ENCODE data around the gene PLXNC1.
A peak's percentile ranks its signal among the peaks of the same experiment; 100 is the strongest.

Gene PLXNC1

DNA sequence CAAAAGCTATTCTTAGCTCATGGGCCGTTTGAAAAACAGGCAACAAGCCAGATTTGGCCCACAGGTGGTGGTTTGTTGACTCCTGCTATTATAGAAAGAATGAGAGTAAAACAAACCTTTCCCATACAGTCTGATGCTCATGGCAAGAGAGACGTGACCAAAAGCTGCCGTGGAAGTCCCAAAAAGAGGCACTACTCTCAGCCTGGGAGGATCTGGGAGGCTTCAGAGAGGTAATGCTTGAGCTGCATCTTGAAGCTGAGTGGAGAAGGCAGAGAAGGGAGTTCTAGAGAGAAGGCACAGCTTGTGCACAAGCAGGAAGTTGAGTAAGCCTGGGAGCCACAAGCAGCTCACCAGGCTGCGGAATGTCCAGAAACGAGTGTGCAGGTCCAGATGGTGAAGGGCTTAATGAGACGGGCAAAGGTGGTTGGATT, 9.6 kb downstream of the PLXNC1 start:
- DNase-seq (ENCODE audit: low read depth in 2 of 2), result no peak

DNA sequence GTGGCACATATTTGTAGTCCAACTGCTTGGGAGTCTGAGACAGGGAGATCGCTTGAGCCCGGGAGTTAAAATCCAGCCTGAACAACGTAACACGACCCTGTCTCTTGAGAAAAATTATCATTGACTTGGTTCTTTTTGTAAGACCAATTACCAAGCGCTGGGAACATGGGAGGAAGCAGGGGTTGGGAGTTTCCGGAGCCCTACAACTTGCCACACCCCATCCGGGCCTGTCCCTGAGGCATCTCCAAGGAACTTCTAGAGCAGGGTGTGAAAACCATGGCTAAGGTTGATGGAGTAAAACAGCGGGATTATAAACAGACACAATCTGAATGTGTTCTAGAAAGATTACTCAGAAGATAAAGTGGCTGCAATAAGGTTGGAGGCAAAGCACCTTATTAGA, 10.3 kb downstream of the PLXNC1 start:
- DNase-seq (ENCODE audit: low read depth in 2 of 2), result no peak

DNA sequence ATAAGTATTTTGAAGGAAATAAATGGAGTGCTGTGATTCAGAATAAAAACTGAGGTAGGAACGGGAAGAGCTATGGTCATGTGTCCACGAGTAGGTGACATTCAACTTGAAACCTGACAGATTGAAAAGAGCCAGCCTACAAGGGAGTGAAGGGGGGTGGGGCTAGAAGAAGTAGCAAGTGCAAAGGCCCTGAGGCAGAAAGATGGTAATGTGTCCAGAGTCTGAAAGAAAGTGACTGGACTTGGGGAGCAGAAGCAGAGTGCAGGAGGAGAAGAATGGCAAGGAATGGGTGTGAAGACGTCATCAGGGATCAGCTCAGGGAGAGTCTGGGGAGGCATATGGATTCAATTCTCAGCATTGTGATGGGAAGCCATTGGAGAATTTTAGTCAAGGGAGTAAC, 13.7 kb downstream of the PLXNC1 start:
- DNase-seq (ENCODE audit: low read depth in 2 of 2), result no peak

DNA sequence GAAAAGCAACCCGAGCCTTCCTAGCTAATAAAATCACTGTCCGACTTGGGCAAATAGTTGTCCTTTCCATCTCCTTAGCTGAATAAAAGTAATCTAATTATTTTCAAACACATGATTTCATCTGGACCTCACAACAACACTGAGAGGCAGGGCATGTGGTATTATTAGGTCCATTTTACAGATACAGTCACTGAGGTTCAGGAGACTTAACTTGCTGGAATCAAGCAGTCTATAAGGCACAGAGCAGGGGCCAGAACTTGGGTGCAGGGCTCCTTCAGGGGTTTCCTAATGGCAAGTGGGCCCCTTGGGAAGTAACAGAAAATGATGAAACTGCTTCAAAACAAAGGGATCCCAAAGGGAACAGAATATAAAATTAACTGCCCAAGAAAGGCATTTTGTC, 15.5 kb downstream of the PLXNC1 start:
- DNase-seq (ENCODE audit: low read depth in 2 of 2), result no peak

DNA sequence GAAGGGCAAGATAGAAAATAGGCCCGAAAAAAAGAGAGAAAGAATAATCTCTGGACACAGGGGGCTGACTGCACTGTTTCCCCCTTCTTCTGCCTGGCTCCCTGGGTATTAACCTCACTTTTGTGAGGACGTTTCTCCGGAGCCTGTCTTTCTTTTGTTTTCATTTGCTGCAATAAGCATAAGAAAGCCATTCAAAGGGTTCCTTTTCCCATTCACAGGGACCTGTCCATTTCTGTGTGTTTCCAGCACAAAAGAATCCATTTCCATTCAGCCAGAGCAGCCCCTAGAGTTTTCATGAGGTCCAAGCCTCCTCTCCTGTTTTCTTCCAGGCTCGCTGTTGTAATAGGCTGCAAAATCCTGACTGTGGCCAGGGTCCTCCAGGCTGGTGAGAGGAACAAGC, 16.8 kb downstream of the PLXNC1 start:
- no peak for DNase-seq (ENCODE audit: low read depth in 2 of 2)

DNA sequence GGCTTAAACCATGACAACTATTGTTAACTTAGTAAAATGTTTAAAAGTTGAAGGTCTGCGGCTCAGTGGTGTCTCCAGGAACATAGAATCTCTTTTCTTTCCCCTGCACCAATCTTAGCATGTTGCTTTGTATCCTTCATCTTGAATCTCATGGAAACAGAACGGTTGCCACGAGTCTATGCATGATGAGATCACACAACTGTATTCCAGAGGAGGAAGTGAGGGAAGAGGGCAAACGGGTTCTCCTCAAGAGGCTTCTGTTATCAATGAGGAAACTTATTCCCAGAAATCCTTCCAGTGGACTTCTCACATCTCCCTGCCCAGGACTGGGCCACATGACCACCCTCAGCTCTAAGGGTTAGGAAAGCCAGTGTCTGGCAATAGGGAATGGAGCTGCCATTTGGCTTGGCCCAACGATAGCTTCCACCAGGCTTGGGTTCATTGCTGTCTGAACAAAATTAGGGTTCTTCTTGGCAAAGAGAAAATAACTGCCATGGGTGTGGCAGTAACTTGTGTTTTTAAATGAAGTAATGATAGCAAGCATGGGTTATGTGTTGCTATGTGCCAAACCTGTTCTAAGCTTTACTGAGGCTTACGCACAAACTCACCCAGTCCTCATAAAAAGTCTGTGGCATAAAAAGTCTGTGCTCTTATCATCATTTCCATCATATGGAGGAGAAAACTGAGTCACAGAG, 17.4 kb downstream of the PLXNC1 start:
- DNase-seq (ENCODE audit: low read depth in 2 of 2), result no peak

DNA sequence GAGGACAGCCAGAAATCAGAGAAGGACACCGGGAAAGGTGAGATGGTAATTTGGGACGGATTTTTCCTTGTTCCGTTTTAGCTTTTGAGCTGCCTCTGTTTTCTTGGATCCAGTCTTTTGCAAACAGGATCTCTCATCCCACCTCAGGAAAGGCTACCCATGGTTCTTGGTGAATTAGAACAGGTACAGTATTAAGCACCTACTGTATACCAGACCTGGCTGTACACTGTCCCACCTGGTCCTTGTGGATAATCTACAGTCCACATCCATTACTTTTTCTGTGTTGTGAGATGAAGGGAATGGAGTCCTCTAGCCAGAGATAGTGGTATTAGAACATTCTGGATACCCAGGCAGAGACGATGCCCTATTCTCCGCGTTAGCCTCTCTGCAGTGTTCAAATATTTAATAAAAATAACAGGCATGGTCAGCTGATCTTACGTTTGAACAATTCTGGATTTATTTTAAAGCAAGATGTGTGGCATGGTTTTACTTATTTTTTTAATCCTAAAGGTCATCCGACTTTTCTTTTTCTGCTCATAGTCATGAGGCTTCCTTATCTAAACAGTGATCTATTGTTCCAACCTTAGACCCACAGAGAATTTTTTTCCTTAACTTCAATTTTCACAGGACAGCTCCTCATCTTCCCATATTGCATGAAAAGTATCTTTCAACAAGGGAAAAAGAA, 18.8 kb downstream of the PLXNC1 start:
- DNase-seq (ENCODE audit: low read depth in 2 of 2), result no peak

DNA sequence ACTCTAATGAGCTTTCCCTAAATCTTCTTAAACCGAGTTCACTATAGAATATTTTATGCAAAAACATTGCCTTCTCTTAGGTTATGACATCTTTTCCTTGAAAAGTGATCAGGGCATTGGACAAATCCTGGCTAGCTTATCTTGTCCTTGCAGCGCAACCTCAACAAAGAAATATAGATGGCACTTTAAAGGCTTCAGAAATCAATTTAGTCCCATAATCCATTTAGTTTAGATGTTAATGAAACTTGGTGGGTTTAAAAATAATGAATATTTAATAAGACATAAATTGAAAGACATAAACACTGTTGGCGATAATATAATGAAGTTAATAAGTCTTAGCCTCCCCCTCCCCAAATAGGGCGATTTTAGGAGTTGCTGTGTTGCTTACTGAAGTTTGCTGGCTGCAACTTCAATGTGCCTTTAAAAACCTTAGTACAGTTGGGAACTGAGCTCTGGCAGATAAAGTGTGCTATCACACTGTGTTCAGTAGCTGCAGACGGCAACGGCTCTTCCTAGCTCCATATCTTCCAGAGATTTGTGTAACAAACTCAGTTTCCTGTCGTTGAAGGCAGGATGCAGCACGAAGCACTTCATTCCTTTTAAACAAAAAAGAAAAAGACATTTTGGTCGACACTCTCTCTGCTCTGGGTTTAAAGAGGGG, 19.5 kb downstream of the PLXNC1 start:
- no peak for DNase-seq (ENCODE audit: low read depth in 2 of 2)

DNA sequence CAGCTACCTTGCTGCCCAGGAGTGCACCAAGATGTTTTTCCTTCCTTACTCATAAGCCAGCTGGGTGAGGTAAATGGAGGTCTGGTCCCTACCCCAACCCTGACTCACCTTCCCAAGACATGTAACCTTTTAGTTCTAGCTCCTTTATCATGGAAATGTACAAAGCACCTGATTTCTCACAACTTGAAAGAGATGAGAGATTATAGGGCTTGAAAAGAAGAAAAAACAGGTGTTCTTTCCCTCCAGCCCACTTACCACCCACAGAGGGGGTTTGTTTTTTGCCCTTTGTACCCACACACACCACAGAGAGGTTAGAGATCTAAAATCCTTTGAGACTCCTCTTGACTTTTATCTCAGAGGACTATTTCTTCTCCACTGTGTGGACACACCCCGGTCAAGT, 21.1 kb downstream of the PLXNC1 start:
- no peak for DNase-seq (ENCODE audit: low read depth in 2 of 2)

DNA sequence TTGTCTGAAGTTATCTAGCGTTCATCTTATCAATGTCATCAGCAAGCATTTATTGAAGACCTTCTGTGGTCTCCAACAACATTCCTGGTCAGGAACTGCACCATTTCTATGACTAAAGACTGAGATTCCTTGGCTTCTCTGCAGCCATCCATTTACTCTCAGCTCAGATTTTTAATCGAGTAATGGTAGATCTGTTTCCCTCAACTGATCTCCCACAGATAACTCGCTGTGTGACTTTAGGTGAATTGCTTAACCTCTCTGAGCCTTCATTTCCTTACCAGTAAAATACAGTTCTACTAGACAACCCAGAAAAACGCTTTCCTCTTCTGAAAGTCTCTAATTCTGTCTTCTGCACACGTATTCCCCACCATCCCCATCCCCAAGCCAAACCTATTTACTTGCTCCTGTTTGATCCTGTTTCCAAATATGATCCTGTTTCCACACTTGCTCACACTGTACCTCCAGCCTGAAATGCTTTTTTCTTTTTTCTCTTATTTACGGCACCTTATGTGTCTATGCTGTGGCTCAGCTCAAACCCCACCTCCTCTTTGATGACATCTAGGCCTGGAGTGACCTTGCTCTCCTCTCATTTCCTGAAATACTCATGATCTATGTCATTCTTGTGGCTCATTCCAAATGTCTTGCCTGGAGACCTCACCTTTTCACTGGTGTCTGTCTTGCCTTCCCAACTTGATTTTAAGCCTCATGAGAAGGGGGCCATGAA, 21.8 kb downstream of the PLXNC1 start:
- DNase-seq (ENCODE audit: low read depth in 2 of 2), result no peak

DNA sequence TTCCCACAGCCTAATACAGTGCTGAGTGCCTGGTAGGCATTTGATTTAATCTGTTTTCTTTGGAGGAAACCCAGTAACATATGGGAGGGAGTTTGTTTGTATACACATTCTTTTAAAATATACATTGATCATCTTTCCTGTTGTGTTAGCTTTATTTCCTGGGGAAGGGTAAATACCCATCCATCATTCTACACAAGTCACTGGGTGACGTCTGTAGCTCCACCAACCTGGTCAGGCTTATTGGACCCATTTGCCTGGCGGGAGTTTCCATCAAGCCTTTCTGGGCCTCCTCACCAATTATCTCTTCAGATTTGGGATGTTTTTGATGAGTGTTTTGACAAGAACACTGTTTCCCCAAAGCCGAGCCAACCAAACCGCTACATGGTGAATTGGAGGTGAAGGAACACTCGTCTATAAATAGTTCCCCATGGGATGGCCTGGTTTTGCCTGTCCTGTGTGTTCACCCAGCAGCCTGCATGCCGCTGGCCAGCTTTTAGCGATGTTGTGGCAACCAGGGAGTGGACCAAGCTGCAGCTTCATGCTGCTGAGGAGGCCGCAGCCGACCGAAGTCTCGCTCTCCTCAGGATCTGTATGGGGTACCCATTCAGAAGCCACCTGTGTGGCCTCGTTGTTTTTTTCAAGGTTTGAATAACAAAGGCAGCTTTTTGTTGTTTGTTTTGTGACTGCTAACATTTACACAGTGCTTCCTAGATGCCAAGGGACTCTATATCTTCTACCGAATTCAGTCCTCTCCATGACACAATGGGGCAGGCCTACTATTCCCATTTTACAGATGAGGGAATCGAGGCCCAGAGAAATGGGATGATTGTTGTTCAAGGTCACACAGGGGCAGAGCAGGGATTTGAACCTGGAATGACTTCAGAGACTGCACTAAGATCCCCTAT, 22.6 kb downstream of the PLXNC1 start:
- no peak for DNase-seq (ENCODE audit: low read depth in 2 of 2)

DNA sequence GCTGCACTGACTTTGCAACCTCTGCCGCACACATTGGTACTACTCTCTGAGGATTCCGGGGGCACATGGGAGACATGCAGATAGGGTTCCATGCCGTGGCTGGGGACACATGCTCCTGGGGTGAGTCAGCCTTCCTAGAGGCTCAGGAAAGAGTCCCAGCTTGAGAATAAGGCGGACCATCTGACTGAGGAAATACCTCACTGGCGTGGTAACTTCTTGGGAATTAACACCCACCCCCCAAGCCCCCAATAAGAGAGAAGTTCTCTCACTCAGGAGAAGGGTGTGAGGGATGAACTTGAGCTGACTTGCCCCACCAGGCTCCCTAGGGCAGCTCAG, 23.2 kb downstream of the PLXNC1 start:
- DNase-seq (ENCODE audit: low read depth in 2 of 2), result no peak

DNA sequence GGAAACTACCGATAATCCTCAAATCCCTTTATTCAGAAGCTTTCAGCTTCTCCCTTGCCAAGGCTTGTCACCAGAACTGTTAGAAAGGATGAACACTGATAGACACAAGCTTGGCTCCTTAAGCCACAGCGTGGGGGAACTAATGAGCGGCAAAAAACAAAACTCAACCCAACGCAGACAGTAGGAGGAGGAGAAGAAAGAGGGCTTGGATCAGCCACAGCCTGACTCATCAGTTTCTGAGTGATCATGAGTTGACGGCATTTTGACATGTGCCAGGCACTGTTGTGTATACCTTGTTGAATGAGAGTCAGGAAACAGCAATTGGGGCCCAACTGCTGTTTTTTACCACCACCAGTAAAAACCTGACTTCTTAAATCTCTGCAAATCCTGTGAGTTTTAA, 23.7 kb downstream of the PLXNC1 start:
- no peak for DNase-seq (ENCODE audit: low read depth in 2 of 2)

DNA sequence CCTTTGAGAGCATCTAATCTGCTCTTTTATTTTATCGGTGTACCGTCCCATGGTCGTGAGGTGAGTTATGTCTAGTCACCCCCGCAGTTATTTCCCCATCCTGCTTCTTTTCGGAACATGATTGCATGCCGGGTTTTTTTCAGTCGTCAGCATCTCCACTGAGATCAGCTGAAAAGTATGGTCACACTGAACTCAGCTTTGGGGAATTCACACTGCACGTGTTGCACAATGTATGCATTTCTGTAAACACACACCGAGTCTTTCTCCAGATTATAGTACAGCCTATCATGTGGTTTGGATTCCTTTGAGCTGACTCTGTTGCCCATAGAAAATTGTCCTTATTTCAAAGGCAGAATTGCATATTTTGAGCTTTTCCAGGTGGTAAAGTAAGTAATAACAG, 24.6 kb downstream of the PLXNC1 start:
- peak; percentile 95 to 96 for DNase-seq (ENCODE audit: low read depth in 2 of 2)

DNA sequence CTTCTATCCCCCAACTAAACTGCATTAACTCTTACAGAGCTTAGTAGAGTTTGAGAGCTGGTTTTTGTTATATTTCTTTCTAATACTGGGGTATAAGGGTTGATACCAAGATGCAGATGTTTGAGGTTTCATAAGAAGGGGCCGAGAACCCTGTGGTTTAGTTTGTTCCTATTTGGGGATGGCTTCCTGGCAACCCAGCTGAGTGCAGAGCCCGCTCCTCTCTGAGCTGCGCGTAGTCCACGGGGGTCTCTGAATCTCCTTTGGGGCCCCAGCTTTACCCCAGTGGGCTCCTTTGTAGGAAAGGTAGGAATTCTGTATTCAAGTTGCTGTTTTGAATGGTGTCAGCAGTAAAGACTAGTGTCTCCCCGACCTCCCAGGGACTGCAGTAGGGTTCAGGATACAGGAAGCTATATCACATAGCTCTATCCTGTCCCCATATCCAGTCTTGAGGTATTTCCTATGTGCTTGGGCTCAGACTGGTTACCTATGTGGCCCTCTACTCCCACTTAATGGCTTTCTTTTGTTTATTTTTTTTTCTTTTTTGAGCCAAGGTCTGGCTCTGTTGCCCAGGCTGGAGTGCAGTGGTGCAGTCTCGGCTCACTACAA, 25.4 kb downstream of the PLXNC1 start:
- no peak for DNase-seq (ENCODE audit: low read depth in 2 of 2)

DNA sequence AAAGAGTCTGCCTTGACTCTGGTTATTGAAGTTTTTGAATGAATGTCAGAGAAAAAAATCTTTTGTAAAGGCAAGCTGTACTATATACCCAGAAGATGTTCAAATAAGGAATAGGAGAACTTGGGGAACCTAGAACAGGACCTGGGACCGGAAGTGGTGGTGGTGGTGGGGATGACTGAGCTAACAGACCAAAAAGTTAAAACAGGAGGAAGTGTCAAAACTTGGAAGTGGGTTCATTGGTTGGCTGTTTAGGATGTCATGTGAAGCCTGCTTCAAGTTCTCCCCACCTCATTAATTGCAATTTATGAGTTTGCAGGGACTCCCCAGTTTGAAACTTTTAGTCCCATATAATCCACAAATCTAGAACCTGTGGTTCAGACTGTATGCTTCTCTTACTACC, 26.2 kb downstream of the PLXNC1 start:
- DNase-seq (ENCODE audit: low read depth in 2 of 2), result no peak

DNA sequence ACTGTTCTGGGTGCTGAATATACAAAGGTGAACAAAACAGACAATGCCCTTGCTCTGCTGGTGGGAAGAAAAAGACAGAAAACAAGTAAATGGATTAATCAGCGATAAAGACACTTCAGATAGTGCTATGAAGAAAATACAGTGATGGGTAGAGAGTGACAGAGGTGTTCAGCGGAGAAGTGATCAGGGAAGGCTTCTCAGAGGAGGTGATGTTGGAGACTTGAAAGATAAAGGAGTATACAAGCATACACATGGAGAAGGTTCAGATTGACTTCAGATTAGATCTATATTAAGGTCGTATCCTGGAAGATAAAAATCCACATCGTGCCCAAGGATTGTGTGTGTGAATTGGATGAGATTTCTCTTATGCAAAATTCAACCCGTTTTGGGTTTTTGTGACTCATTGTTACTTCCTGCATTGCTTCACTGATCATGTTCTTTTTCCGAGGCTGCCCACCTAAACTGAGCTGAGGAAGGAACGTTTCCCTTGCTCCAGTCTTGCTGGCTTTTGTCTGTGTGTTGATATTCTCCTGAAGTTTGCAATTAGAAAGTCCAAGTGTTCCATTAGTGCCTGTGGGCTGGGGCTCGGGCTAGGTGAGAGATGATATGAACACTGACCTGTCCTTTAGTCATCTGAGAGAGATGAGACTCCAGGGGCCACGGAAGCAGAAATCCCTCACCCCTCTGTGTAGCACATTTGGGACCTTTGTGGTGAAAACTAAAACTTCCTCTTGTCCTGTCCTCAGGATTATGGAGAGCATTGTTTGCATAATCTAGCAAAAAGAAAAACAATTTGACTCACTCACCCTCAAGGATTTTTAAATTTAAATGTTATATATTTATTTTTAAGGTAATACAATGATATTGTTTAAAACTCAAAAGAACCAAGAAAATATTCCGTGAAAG, 27.6 kb downstream of the PLXNC1 start:
- no peak for DNase-seq (ENCODE audit: low read depth in 2 of 2)

DNA sequence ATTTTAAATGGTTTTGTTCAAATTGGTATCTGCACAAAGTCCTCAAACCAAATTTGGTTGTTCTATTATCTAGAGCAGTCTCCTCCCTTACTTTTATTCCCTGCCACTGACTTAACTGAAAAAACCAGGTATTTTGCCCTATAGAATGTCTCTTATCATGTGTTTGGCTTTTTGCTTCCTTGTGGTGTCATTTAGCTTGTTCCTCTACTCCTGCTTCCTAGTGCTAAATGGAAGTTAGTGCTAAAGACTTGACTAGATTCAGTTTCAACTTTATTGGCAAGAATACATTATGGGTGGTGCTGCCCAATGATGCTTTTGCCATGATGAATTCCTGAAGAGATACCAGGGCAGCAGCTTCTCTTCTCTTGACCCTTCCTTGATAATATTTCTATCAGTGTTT, 29.7 kb downstream of the PLXNC1 start:
- no peak for DNase-seq (ENCODE audit: low read depth in 2 of 2)

DNA sequence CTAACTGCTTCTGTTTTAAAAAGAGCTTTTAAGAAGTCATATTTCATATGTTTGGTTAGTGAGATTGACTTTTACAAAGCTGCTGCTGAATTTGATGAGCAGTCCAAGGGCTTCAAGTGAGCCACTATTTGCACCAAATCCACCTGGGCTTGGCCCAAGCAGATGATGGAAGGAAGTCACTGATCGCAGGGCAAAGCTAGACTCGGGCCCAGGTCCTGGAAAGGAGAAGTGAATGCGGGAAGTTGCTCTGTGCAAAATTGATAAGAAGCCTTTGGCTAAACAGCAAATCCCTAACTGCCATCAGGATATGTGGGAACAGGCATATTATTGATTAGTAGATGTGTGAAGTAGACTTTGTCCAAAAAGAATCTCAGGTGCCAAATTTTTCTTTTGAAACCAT, 30.5 kb downstream of the PLXNC1 start:
- DNase-seq (ENCODE audit: low read depth in 2 of 2), result no peak

DNA sequence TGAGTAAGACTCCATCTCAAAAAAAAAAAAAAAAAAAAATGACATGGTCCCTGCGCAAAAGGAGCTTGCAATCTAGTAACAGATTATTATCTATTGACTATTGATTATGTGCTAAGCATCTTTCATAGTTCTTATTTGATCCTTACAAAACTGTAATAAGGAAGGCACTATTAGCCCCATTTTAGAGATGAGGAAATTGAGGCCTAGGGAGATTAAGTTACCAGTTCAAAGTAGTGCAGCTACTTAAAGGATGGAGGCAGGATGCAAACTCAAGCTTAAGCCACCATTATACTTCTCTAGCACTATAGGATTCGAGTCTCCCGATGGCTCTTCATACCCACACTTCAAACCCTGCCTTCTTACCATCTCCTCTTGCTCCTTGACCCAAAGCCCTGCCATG, 31.3 kb downstream of the PLXNC1 start:
- DNase-seq (ENCODE audit: low read depth in 2 of 2), result no peak

Data from fibroblast of skin of left quadriceps (primary cell).